HFFc6 (cell line): ENCODE data around the gene EFNB1. TPM values are rescaled to one million over a fixed set of nuclear protein-coding genes. Genes with fewer than 3 reads are reported as not detected.

Experiments
- DNase-seq: peaks from one replicate; pipeline ENCODE4 v3.0.0-alpha.2; 2018
- H3K27ac Mint-ChIP-seq: 2 replicates; pipeline ENCODE4 v1.8.0; 2020; ENCODE audit warnings: mild to moderate bottlenecking, mixed read lengths
- H3K27me3 Mint-ChIP-seq: 2 replicates; pipeline ENCODE4 v1.8.0; 2021; ENCODE audit warnings: mild to moderate bottlenecking, moderate library complexity, mixed read lengths; ENCODE audit not compliant: insufficient read depth
- H3K36me3 Mint-ChIP-seq: 2 replicates; pipeline ENCODE4 v1.8.0; 2021; ENCODE audit warnings: low read depth, mixed read lengths
- H3K4me1 Mint-ChIP-seq: 2 replicates; pipeline ENCODE4 v1.8.0; 2020; ENCODE audit warnings: low read depth, mixed read lengths
- H3K4me3 Mint-ChIP-seq: 2 replicates; pipeline ENCODE4 v1.8.0; 2020; ENCODE audit warnings: mild to moderate bottlenecking, moderate library complexity, mixed read lengths
- H3K9me3 Mint-ChIP-seq: 2 replicates; pipeline ENCODE4 v1.8.0; 2020; ENCODE audit warnings: mild to moderate bottlenecking, mixed read lengths
- total RNA-seq, 6 experiments: library from RNA; stranded (reverse); fragmentation: NEBNext Ultra II Directional; extraction: Animal tissue kit (Norgen Biotek cat#: 25700); gene quantifications; 2 replicates in 1 of 6; 3 replicates in 5 of 6; pipeline ENCODE4 v1.2.3, GENCODE V29; 2021
- TF ChIP-seq, protein P1 (sequence below): fragments of 200-600 bp; sonication (generic); IDR thresholded peaks from 2 replicates; pipeline ENCODE4 v1.5.0; 2021; ENCODE audit warnings: antibody characterized with exemption, mild to moderate bottlenecking

The EFNB1 gene
- total RNA-seq, 6 experiments from 2014 or later, result 4.2 to 4.8 (median 4.5) TPM

DNA sequence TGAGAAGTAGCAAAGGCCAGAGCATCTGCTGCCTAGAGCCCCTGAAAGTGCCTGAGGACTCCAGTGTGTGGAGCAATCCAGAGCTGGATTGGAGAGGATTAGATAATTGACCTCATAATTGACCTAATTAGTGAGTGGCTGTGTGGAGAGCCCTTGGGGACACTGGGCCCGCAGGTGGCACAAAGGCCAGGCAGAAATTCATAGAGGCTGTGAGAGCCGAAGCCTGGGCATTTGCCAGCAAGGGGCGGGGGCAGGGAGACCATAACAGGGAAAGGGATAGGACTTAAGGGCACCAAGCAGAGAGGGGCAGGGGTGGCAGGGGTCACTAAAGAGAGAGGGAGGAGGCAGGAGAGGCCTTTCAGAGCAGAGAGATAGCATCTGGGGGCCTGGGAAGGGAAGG, 45.3 kb downstream of the EFNB1 start:
- Mint-ChIP-seq H3K9me3 (no peaks in the 10 kb centered on the region), H3K4me3 (no peak overlapping the region), H3K36me3 (no peaks in the 10 kb centered on the region), H3K4me1 (no peaks in the 10 kb centered on the region), H3K27ac (no peak overlapping the region), H3K27me3 (peaks cover 25% of the 10 kb centered on the region)
- no peak for DNase-seq
- TF ChIP-seq, protein P1, sequence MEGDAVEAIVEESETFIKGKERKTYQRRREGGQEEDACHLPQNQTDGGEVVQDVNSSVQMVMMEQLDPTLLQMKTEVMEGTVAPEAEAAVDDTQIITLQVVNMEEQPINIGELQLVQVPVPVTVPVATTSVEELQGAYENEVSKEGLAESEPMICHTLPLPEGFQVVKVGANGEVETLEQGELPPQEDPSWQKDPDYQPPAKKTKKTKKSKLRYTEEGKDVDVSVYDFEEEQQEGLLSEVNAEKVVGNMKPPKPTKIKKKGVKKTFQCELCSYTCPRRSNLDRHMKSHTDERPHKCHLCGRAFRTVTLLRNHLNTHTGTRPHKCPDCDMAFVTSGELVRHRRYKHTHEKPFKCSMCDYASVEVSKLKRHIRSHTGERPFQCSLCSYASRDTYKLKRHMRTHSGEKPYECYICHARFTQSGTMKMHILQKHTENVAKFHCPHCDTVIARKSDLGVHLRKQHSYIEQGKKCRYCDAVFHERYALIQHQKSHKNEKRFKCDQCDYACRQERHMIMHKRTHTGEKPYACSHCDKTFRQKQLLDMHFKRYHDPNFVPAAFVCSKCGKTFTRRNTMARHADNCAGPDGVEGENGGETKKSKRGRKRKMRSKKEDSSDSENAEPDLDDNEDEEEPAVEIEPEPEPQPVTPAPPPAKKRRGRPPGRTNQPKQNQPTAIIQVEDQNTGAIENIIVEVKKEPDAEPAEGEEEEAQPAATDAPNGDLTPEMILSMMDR, result no peak

DNA sequence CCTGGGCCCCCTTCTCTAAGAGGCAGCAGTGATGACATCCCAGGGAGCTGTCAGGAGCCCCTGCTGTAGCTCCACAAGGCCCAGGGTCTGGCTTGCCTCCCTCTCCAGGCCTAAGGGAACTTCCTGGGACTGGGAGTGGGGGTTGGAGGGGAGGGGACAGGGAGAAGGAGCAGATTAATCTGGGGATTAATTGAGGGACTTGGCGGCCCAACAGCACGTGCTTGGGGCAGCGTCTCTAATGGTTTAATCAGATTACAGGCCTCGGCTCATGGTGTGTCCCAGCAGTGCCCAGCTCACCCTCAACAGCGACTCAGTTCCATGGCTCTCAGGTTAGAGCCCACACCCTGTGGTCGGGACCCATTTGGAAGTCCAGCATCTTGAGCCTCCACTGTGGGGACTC, 47.9 kb downstream of the EFNB1 start:
- no peaks in the 10 kb centered on the region for H3K36me3 Mint-ChIP-seq
- TF ChIP-seq, protein P1, result no peak
- no peak overlapping the region for H3K4me3 Mint-ChIP-seq
- H3K9me3 Mint-ChIP-seq, result no peaks in the 10 kb centered on the region
- H3K27ac Mint-ChIP-seq, result no peak overlapping the region
- peaks cover 24% of the 10 kb centered on the region for H3K27me3 Mint-ChIP-seq
- no peak for DNase-seq
- no peaks in the 10 kb centered on the region for H3K4me1 Mint-ChIP-seq

DNA sequence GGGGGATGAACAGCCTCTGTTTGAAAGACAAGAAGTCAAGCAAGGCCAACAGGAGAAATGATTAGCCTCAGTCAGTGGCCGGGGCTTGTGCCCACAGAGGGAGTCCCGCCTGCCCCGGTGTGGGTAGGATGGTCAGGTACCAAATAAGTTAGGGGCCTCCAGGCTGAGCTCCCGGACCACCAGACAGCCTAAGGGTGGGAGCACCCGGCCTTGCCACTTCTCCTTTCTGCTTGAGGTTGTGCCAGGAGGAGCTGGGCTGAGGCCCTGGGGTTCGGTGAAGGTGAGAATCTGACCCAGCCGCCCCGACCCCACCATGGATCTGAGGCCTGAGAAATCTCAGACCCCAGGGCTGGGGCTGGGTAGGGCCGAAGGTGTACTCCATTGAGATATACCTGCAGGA, 48.8 kb downstream of the EFNB1 start:
- H3K27ac Mint-ChIP-seq, result no peak overlapping the region
- no peaks in the 10 kb centered on the region for H3K36me3 Mint-ChIP-seq
- H3K9me3 Mint-ChIP-seq, result no peaks in the 10 kb centered on the region
- H3K27me3 Mint-ChIP-seq, result peaks cover 23% of the 10 kb centered on the region
- DNase-seq, result no peak
- TF ChIP-seq, protein P1, result no peak
- H3K4me1 Mint-ChIP-seq, result no peaks in the 10 kb centered on the region
- H3K4me3 Mint-ChIP-seq, result no peak overlapping the region

DNA sequence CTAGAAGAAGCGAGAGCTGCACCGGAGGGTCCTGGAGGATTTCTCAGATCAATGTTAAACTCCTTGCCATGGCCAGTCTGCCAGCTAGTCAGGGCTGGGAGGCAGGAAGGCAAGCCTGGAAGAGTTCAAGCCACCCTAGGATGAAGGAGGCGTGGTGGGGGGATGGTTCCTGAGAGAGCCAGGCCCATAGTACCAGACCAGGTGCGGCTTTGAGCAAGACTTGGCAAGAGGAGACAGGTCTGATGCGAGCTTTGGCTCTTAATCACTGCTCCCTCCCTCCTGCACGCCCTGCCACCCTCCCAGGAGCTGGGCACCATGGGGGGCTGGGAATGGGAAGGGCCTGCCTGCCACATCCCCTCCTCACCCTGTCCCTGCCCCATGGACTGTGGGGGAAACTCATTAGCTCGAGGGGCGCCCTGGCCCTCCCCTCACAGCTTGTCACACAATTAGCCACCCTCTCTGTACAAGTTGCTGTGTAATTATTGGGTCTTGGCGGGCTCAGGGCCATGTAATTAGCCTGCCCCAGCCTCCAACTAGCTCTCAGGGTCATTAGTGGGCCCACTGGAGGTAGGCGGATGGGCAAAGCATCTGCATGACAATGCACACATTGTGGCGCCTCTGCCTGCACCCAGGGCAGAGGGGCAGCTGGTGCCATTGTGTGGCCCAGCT, 50.3 kb downstream of the EFNB1 start:
- no peak overlapping the region for H3K4me3 Mint-ChIP-seq
- TF ChIP-seq, protein P1, result no peak
- H3K36me3 Mint-ChIP-seq, result no peaks in the 10 kb centered on the region
- peaks cover 22% of the 10 kb centered on the region for H3K27me3 Mint-ChIP-seq
- H3K9me3 Mint-ChIP-seq, result no peaks in the 10 kb centered on the region
- no peaks in the 10 kb centered on the region for H3K4me1 Mint-ChIP-seq
- H3K27ac Mint-ChIP-seq, result no peak overlapping the region
- DNase-seq, result no peak

DNA sequence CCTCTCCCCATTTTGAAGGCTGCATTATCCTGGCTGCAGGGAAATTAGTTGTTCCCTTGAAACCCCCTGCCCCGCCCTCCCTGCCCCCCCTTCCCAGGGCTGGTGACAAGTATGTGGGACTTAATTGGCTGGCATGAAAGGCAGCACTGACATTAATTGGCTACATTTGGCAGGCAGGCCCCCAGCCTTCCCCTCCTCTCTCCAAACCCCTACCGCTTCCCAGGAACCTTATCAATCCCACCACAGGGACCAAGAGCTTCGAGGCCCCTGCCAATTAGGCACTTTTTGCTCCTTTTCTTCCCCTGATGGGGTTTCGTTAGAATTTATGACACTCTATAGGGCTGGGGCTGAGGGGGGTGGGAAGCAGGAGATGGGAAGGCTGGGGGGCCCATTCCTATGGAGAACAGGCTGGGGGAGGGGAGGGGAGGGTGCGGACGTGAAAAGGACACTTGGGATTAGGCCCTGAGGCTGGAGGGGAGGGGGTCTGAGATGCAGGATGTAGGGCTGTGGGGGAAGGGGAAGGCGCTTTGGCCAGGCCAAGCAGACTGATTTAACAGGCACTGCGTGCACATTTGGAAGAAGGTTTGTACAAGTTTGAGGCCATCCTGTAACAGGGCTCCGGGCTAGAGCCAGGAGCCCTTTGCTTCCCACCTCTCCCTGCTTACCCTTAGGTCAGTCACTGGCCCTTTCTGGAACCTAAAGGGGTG, 52.2 kb downstream of the EFNB1 start:
- H3K27ac Mint-ChIP-seq, result no peak overlapping the region
- H3K9me3 Mint-ChIP-seq, result no peaks in the 10 kb centered on the region
- H3K4me3 Mint-ChIP-seq, result no peak overlapping the region
- TF ChIP-seq, protein P1, result no peak
- DNase-seq, result no peak
- no peaks in the 10 kb centered on the region for H3K36me3 Mint-ChIP-seq
- H3K4me1 Mint-ChIP-seq, result no peaks in the 10 kb centered on the region
- peaks cover 13% of the 10 kb centered on the region for H3K27me3 Mint-ChIP-seq
